Calu3 (cell line): Measurements from ENCODE around the gene SLMAP. TPM values are rescaled to one million over a fixed set of nuclear protein-coding genes. Genes with fewer than 3 reads are reported as not detected.

Experiments used
- BruUV-seq: library from RNA; stranded (reverse); fragments of 400-500 nt; replicated peaks from 2 replicates; lab custom pipeline; 2021; lab: Mats Ljungman, UMichigan
- CTCF ChIA-PET: fragments of 300-600 bp; sonication (Branson Sonifier 250); formaldehyde crosslinking; loops from one replicate; lab custom pipeline; 2022; ENCODE audit warnings: antibody characterized with exemption; lab: Charles Lee
- DNase-seq: peaks from one replicate; pipeline ENCODE4 v3.0.0; 2022
- H3K27ac Mint-ChIP-seq: one replicate; pipeline ENCODE4 v1.8.0; 2022; ENCODE audit warnings: mixed read lengths; ENCODE audit not compliant: unreplicated experiment
- H3K27me3 Mint-ChIP-seq: one replicate; pipeline ENCODE4 v1.8.0; 2022; ENCODE audit warnings: mixed read lengths; ENCODE audit not compliant: unreplicated experiment
- H3K36me3 Mint-ChIP-seq: one replicate; pipeline ENCODE4 v1.8.0; 2022; ENCODE audit warnings: mild to moderate bottlenecking, moderate library complexity, mixed read lengths; ENCODE audit not compliant: insufficient read depth, unreplicated experiment
- H3K4me1 Mint-ChIP-seq: one replicate; pipeline ENCODE4 v1.8.0; 2022; ENCODE audit warnings: mild to moderate bottlenecking, low read depth, mixed read lengths; ENCODE audit not compliant: unreplicated experiment
- H3K4me3 Mint-ChIP-seq: one replicate; pipeline ENCODE4 v1.8.0; 2022; ENCODE audit warnings: mild to moderate bottlenecking, low read depth, moderate library complexity, mixed read lengths; ENCODE audit not compliant: unreplicated experiment
- H3K9me3 Mint-ChIP-seq: one replicate; pipeline ENCODE4 v1.8.0; 2022; ENCODE audit warnings: low read depth, mixed read lengths; ENCODE audit not compliant: unreplicated experiment
- intact Hi-C: fragments of 100-400 bp; cut with micrococcal nuclease; formaldehyde crosslinking; loops from one replicate; pipeline ENCODE4 v1.10.0; 2022; ENCODE audit not compliant: unreplicated experiment
- total RNA-seq: library from RNA; stranded (reverse); gene quantifications from 2 replicates; pipeline ENCODE4 v1.2.3, GENCODE V29; 2022
- TF ChIP-seq, protein P1 (sequence below): fragments of 200-600 bp; IDR thresholded peaks from one replicate; pipeline ENCODE4 v1.8.0; 2022; ENCODE audit warnings: antibody characterized with exemption; ENCODE audit not compliant: unreplicated experiment

SLMAP gene
- total RNA-seq, 1 experiment from 2014 or later = 114 TPM

DNA sequence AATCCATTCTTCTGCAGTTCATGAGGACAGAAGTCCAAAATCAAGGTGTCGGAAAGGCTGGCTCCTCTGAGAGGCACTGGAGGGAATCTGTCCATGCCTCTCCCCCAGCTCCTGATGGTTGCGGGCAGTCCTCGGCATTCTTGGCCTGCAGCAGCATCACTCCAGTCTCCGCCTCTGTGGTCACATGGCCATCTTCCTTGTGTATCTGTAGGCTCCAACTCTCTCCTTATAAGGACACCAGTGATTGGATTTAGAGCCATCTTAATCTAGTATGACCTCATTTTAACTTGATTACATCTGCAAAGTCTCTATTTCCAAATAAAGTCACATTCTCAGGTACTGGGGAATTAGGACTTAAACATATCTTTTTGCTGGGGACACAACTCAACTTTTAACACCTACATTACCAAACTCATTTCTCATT lies 196.1 kb downstream of the SLMAP start:
- no peak for DNase-seq
- Mint-ChIP-seq H3K9me3 (no peaks in the 10 kb centered on the region), H3K27ac (no peak overlapping the region), H3K4me1 (peaks cover 28% of the 10 kb centered on the region), H3K36me3 (peaks cover 10% of the 10 kb centered on the region), H3K27me3 (no peaks in the 10 kb centered on the region), H3K4me3 (no peak overlapping the region)
- intact Hi-C loops = no loop called here
- CTCF ChIA-PET = no interaction called here
- TF ChIP-seq, protein P1, sequence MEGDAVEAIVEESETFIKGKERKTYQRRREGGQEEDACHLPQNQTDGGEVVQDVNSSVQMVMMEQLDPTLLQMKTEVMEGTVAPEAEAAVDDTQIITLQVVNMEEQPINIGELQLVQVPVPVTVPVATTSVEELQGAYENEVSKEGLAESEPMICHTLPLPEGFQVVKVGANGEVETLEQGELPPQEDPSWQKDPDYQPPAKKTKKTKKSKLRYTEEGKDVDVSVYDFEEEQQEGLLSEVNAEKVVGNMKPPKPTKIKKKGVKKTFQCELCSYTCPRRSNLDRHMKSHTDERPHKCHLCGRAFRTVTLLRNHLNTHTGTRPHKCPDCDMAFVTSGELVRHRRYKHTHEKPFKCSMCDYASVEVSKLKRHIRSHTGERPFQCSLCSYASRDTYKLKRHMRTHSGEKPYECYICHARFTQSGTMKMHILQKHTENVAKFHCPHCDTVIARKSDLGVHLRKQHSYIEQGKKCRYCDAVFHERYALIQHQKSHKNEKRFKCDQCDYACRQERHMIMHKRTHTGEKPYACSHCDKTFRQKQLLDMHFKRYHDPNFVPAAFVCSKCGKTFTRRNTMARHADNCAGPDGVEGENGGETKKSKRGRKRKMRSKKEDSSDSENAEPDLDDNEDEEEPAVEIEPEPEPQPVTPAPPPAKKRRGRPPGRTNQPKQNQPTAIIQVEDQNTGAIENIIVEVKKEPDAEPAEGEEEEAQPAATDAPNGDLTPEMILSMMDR = no peak
- BruUV-seq = no TSS peak

DNA sequence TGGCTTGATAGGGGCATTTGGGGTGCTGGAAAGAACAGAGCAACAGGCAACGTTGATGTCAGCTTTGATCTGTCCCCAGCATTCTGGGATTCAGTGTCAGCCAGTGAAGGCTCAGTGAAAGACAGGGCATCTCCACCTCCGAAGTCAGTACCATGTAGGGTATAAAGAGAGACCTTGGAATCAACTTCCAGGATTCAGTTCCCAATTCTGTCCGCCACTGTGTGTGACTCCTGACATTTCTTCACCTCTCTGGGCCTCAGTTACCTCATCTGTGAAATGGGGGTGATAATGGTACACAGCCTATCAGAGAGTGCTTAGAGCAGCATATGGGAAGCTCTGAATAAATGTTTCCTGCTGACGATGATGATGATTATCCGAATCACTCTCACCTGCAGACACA lies 196.5 kb downstream of the SLMAP start:
- H3K27me3 Mint-ChIP-seq = no peaks in the 10 kb centered on the region
- H3K4me1 Mint-ChIP-seq = peaks cover 28% of the 10 kb centered on the region
- no peak for DNase-seq
- TF ChIP-seq, protein P1 = no peak
- BruUV-seq = no TSS peak
- no peak overlapping the region for H3K4me3 Mint-ChIP-seq
- CTCF ChIA-PET = interaction anchor here (0.7 kb wide), 1 partner anchor 88 kb away, joined by 3 read pairs; no protein-coding TSS in a partner anchor
- intact Hi-C loops = no loop called here
- H3K36me3 Mint-ChIP-seq = peaks cover 10% of the 10 kb centered on the region
- H3K27ac Mint-ChIP-seq = no peak overlapping the region
- no peaks in the 10 kb centered on the region for H3K9me3 Mint-ChIP-seq

DNA sequence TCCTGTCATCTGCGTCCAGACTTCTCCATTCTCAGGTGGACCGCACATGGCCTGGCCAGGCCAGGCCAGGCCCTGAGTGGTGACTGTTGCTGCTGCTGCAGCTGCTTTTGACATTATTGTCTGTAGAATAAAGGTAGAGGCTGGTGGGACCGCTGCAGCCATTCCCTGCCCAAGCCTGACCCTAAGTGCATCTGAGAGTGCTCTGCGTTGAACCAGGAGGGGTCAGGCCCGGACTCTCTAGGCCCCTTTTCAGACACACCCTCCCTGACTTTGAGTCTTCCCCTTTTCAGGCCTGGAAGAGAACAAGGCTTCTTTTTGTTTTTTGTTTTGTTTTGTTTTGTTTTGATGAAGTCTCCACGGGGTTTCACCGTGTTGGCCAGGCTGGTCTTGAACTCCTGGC lies 197.5 kb downstream of the SLMAP start:
- peaks cover 10% of the 10 kb centered on the region for H3K36me3 Mint-ChIP-seq
- no peak overlapping the region for H3K4me3 Mint-ChIP-seq
- no peaks in the 10 kb centered on the region for H3K27me3 Mint-ChIP-seq
- peaks cover 28% of the 10 kb centered on the region for H3K4me1 Mint-ChIP-seq
- no peak for DNase-seq
- no TSS peak for BruUV-seq
- intact Hi-C loops = no loop called here
- CTCF ChIA-PET = no interaction called here
- H3K9me3 Mint-ChIP-seq = no peaks in the 10 kb centered on the region
- H3K27ac Mint-ChIP-seq = no peak overlapping the region
- TF ChIP-seq, protein P1 = no peak

DNA sequence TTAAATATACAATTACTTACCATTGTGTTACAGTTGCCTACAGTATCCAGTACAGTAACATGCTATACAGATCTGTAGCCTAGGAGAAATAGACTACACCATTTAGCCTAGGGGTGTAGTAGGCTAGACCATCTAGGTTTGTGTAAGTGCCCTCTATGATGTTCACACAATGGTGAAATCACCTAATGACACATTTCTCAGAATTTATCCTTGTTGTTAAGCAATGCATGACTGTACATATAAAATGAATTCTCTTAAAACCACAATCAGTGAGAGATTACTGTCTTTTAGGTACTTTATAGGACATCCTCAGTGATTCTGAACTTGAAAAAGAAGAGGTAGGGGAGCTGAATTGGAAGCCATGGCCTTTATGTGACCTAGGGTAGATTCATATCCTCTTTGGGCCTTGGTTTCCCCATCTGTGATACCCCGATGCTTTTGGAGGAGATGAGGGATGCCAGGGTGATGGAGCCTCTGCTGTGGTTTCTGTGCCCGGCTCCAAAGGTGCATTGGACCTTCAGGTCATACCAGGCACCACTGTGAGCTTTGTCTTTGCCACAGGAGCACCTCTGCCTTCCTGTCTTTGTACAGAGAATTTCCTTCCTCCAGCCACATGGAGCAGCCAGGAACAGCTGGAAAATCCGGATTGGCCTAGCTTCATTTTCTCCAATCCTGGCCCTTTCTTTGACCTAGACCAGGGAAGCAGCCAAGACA lies 200.2 kb downstream of the SLMAP start:
- intact Hi-C loops = no loop called here
- H3K9me3 Mint-ChIP-seq = no peaks in the 10 kb centered on the region
- no peak for DNase-seq
- no peak overlapping the region for H3K4me3 Mint-ChIP-seq
- TF ChIP-seq, protein P1 = no peak
- no TSS peak for BruUV-seq
- H3K27me3 Mint-ChIP-seq = no peaks in the 10 kb centered on the region
- no peak overlapping the region for H3K27ac Mint-ChIP-seq
- peaks cover 32% of the 10 kb centered on the region for H3K4me1 Mint-ChIP-seq
- H3K36me3 Mint-ChIP-seq = peaks cover 5% of the 10 kb centered on the region
- CTCF ChIA-PET = interaction anchor here (0.6 to 0.7 kb wide), 2 partner anchors 21 to 210 kb away, joined by 3 read pairs; no protein-coding TSS in a partner anchor
